ENCODE measurements around the gene HEXIM2.

Gene HEXIM2

GRCh38 chr17:45148183-45149036, 13.3 kb upstream of the HEXIM2 start, which contains the start of gene HEXIM1:
HEXIM1 (plus strand) TSS chr17:45148475; CDS start chr17:45149191, 716 bp downstream.
- H2BK120ac ChIP-seq (ENCODE audit: low read depth, low read length), result peak within 1 kb of the TSS; percentile 71
- peak within 1 kb of the TSS; percentile 98 for H3K27ac ChIP-seq (ENCODE audit: low read length, poor library complexity, severe bottlenecking)
- peaks cover 6 to 14% of the 10 kb centered on the region in 2 experiments for H3K36me3 ChIP-seq (ENCODE audit: control insufficient read depth in 1 of 2, insufficient read depth in 2 of 2, low read depth in 1 of 2, low read length in 2 of 2)
- peak within 1 kb of the TSS; percentile 69 for H2BK15ac ChIP-seq (ENCODE audit: low read depth, poor library complexity, severe bottlenecking)
- H3K79me1 ChIP-seq (replicated peaks; ENCODE audit: low read length, poor library complexity, severe bottlenecking), result peaks cover 12% of the 10 kb centered on the region
- peak within 1 kb of the TSS; percentile 95 to 96 for H3K4me3 ChIP-seq (ENCODE audit: insufficient read depth in 1 of 2, low read depth in 1 of 2, low read length in 2 of 2)
- peak within 1 kb of the TSS; percentile 91 for H4K91ac ChIP-seq (ENCODE audit: low read length)
- peak within 1 kb of the TSS; percentile 99 for H3K9ac ChIP-seq (ENCODE audit: low read length)
- H3K4me1 ChIP-seq (ENCODE audit: control insufficient read depth, insufficient read depth, low read depth, low read length), result peaks cover 27% of the 10 kb centered on the region
- H3K14ac ChIP-seq (ENCODE audit: low read length in 2 of 2), result peak within 1 kb of the TSS; percentile 95
- H4K8ac ChIP-seq (ENCODE audit: low read length), result peak within 1 kb of the TSS; percentile 98
- H2AK5ac ChIP-seq (ENCODE audit: low read length, severe bottlenecking), result peak within 1 kb of the TSS; percentile 96
- under 1% methylated on average over 55 of the region's 58 CpGs for WGBS
- peak within 1 kb of the TSS; percentile 73 to 88 for H2BK12ac ChIP-seq (ENCODE audit: low read length in 2 of 2)
- H2BK5ac ChIP-seq (ENCODE audit: low read depth, low read length, poor library complexity, severe bottlenecking), result peak within 1 kb of the TSS; percentile 97
- H3K27me3 ChIP-seq (ENCODE audit: control insufficient read depth in 1 of 2, insufficient read depth in 1 of 2, low read length in 2 of 2), result no peaks in the 10 kb centered on the region
- peak within 1 kb of the TSS; percentile 91 to 99 for H3K4ac ChIP-seq (ENCODE audit: low read depth in 1 of 2, low read length in 2 of 2)
- H3K4me2 ChIP-seq (ENCODE audit: low read length, poor library complexity, severe bottlenecking), result peak within 1 kb of the TSS; percentile 97
- peak within 1 kb of the TSS; percentile 75 for H2AFZ ChIP-seq (ENCODE audit: low read depth, low read length)
- H3K9me3 ChIP-seq (ENCODE audit: control insufficient read depth, low read length), result no peaks in the 10 kb centered on the region
- H3K23ac ChIP-seq (ENCODE audit: low read length in 2 of 2), result peak within 1 kb of the TSS in 1 of 2 experiments; percentile 98
- peak; percentile 100 for DNase-seq
- peak within 1 kb of the TSS; percentile 98 to 99 for H3K18ac ChIP-seq (ENCODE audit: low read depth in 1 of 2, low read length in 2 of 2)

- Histone ChIP-seq H3K23ac (ENCODE audit: low read length in 2 of 2) (peak overlapping the region in 1 of 2 experiments; percentile 98), H3K4me2 (ENCODE audit: low read length, poor library complexity, severe bottlenecking) (peak overlapping the region; percentile 97), H2BK15ac (ENCODE audit: low read depth, poor library complexity, severe bottlenecking) (peak overlapping the region; percentile 69), H2AK5ac (ENCODE audit: low read length, severe bottlenecking) (peak overlapping the region; percentile 96), H2BK5ac (ENCODE audit: low read depth, low read length, poor library complexity, severe bottlenecking) (peak overlapping the region; percentile 89), H4K91ac (ENCODE audit: low read length) (peak overlapping the region; percentile 86), H4K8ac (ENCODE audit: low read length) (peak overlapping the region; percentile 85), H2AFZ (ENCODE audit: low read depth, low read length) (peak overlapping the region; percentile 75), H3K18ac (ENCODE audit: low read depth in 1 of 2, low read length in 2 of 2) (peak overlapping the region; percentile 98 to 99), H3K27ac (ENCODE audit: low read length, poor library complexity, severe bottlenecking) (peak overlapping the region; percentile 97), H3K79me1 (replicated peaks; ENCODE audit: low read length, poor library complexity, severe bottlenecking) (peaks cover 13% of the 10 kb centered on the region), H3K9ac (ENCODE audit: low read length) (peak overlapping the region; percentile 99), H2BK12ac (ENCODE audit: low read length in 2 of 2) (peak overlapping the region in 1 of 2 experiments; percentile 88), H3K27me3 (ENCODE audit: control insufficient read depth in 1 of 2, insufficient read depth in 1 of 2, low read length in 2 of 2) (no peaks in the 10 kb centered on the region), H2BK120ac (ENCODE audit: low read depth, low read length) (peak overlapping the region; percentile 58), H3K9me3 (ENCODE audit: control insufficient read depth, low read length) (no peaks in the 10 kb centered on the region), H3K14ac (ENCODE audit: low read length in 2 of 2) (peak overlapping the region; percentile 93 to 95), H3K4ac (ENCODE audit: low read depth in 1 of 2, low read length in 2 of 2) (peak overlapping the region; percentile 91 to 99), H3K36me3 (ENCODE audit: control insufficient read depth in 1 of 2, insufficient read depth in 2 of 2, low read depth in 1 of 2, low read length in 2 of 2) (peaks cover 6 to 14% of the 10 kb centered on the region in 2 experiments), H3K4me3 (ENCODE audit: insufficient read depth in 1 of 2, low read depth in 1 of 2, low read length in 2 of 2) (peak overlapping the region; percentile 95 to 96), H3K4me1 (ENCODE audit: control insufficient read depth, insufficient read depth, low read depth, low read length) (peaks cover 20% of the 10 kb centered on the region)
- peak; percentile 91 for DNase-seq
- WGBS, result under 1% methylated on average over 31 of the region's 32 CpGs
Measured at GRCh38 chr17:45149037-45149668, 12.5 kb upstream of the HEXIM2 start.

- no peaks in the 10 kb centered on the region for H3K27me3 ChIP-seq (ENCODE audit: control insufficient read depth in 1 of 2, insufficient read depth in 1 of 2, low read length in 2 of 2)
- H2BK120ac ChIP-seq (ENCODE audit: low read depth, low read length), result peak overlapping the region; percentile 58
- under 1% methylated on average over 55 of the region's 56 CpGs for WGBS
- H3K9ac ChIP-seq (ENCODE audit: low read length), result peak overlapping the region; percentile 99
- no peak overlapping the region for H2BK15ac ChIP-seq (ENCODE audit: low read depth, poor library complexity, severe bottlenecking)
- peaks cover 6 to 8% of the 10 kb centered on the region in 2 experiments for H3K36me3 ChIP-seq (ENCODE audit: control insufficient read depth in 1 of 2, insufficient read depth in 2 of 2, low read depth in 1 of 2, low read length in 2 of 2)
- H3K4me3 ChIP-seq (ENCODE audit: insufficient read depth in 1 of 2, low read depth in 1 of 2, low read length in 2 of 2), result peak overlapping the region; percentile 82 to 95
- H2BK5ac ChIP-seq (ENCODE audit: low read depth, low read length, poor library complexity, severe bottlenecking), result peak overlapping the region; percentile 89
- H3K4ac ChIP-seq (ENCODE audit: low read depth in 1 of 2, low read length in 2 of 2), result peak overlapping the region; percentile 91 to 99
- peak overlapping the region; percentile 97 for H3K27ac ChIP-seq (ENCODE audit: low read length, poor library complexity, severe bottlenecking)
- peak overlapping the region; percentile 98 to 99 for H3K18ac ChIP-seq (ENCODE audit: low read depth in 1 of 2, low read length in 2 of 2)
- peak overlapping the region in 1 of 2 experiments; percentile 80 for H2BK12ac ChIP-seq (ENCODE audit: low read length in 2 of 2)
- DNase-seq, result peak; percentile 66
- peak overlapping the region in 1 of 2 experiments; percentile 98 for H3K23ac ChIP-seq (ENCODE audit: low read length in 2 of 2)
- peaks cover 11% of the 10 kb centered on the region for H3K79me1 ChIP-seq (replicated peaks; ENCODE audit: low read length, poor library complexity, severe bottlenecking)
- peak overlapping the region; percentile 95 to 96 for H3K14ac ChIP-seq (ENCODE audit: low read length in 2 of 2)
- peak overlapping the region; percentile 75 for H2AFZ ChIP-seq (ENCODE audit: low read depth, low read length)
- H3K9me3 ChIP-seq (ENCODE audit: control insufficient read depth, low read length), result no peaks in the 10 kb centered on the region
- peak overlapping the region; percentile 96 for H2AK5ac ChIP-seq (ENCODE audit: low read length, severe bottlenecking)
- H3K4me2 ChIP-seq (ENCODE audit: low read length, poor library complexity, severe bottlenecking), result peak overlapping the region; percentile 97
- peak overlapping the region; percentile 85 for H4K8ac ChIP-seq (ENCODE audit: low read length)
- peaks cover 12% of the 10 kb centered on the region for H3K4me1 ChIP-seq (ENCODE audit: control insufficient read depth, insufficient read depth, low read depth, low read length)
- peak overlapping the region; percentile 4 for H4K91ac ChIP-seq (ENCODE audit: low read length)
Measured at GRCh38 chr17:45149669-45150664, 11.7 kb upstream of the HEXIM2 start.
